RWPE2 (cell line): ENCODE data around the gene SEMA5B.

Experiments used
- ATAC-seq: fragments of 200-7000 bp; cut with Tn5 transposase; 3 replicates; pipeline ENCODE4 v1.9.1; 2021; ENCODE audit warnings: low read depth
- DNase-seq: peaks from one replicate; pipeline ENCODE4 v3.0.0-alpha.2; 2020; ENCODE audit warnings: low spot score
- H3K27ac ChIP-seq: fragments of 450-650 bp; 2 replicates; pipeline ENCODE4 v1.5.1; 2017; ENCODE audit warnings: mild to moderate bottlenecking; ENCODE audit not compliant: poor library complexity, severe bottlenecking
- H3K27me3 ChIP-seq: fragments of 250-450 bp; sonication (Bioruptor Pico); 2 replicates; pipeline ENCODE4 v1.5.1; 2021; ENCODE audit warnings: mild to moderate bottlenecking, moderate library complexity; ENCODE audit not compliant: insufficient read depth, poor library complexity, severe bottlenecking
- H3K36me3 ChIP-seq: fragments of 250-450 bp; sonication (Bioruptor Pico); 2 replicates; pipeline ENCODE4 v1.5.1; 2020; ENCODE audit warnings: low read depth, mild to moderate bottlenecking, moderate library complexity
- H3K4me1 ChIP-seq: fragments of 250-450 bp; sonication (Bioruptor Pico); 2 replicates; pipeline ENCODE4 v1.5.1; 2021; ENCODE audit warnings: mild to moderate bottlenecking, moderate library complexity; ENCODE audit not compliant: insufficient read depth, poor library complexity, severe bottlenecking
- H3K4me3 ChIP-seq: fragments of 250-450 bp; sonication (Bioruptor Pico); 2 replicates; pipeline ENCODE4 v1.5.1; 2021; ENCODE audit warnings: mild to moderate bottlenecking, moderate library complexity; ENCODE audit not compliant: severe bottlenecking
- H3K9me3 ChIP-seq: fragments of 250-450 bp; sonication (Bioruptor Pico); 2 replicates; pipeline ENCODE4 v1.5.1; 2021; ENCODE audit warnings: mild to moderate bottlenecking, moderate library complexity; ENCODE audit not compliant: severe bottlenecking
- TF ChIP-seq, protein P1 (sequence below): fragments of 450-650 bp; IDR thresholded peaks from one replicate; pipeline ENCODE4 v1.5.1; 2017; ENCODE audit warnings: mild to moderate bottlenecking, moderate library complexity; ENCODE audit not compliant: poor library complexity, severe bottlenecking

The SEMA5B gene

DNA sequence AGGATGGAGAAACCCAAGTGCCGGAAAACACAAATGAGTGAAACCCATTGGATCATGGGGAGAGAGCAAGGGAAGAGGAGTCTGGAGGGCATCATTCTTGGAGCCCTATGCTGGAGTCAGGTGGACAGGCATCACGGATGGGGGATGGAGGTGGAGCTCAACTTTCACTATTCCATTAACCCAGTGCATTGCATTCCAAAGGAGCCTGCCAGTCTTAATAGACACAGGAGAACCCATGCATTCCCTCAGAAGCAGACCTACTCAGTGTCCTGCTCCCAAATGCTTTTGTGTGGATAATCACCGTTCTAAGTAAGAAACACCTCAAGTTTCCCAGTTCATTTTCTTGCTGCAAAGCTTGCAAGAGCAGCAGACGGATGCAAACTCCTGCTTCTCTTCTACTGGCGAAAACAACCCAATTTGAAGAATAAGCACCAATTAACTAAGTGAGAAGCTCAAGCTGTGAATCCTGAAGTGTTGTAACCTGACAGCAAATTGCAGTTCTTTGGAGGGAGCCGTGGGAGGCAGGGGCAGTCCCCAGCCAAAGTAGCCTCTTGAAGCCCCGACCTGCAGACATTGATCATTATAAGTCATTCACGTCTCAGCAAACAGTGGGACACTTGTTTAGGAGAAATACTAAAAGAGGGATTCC is 25.3 kb downstream of the SEMA5B start:
- DNase-seq (no peak), ATAC-seq (no peak)
- Histone ChIP-seq H3K4me1 (no peaks in the 10 kb centered on the region), H3K9me3 (no peaks in the 10 kb centered on the region), H3K27me3 (no peaks in the 10 kb centered on the region), H3K36me3 (no peaks in the 10 kb centered on the region), H3K27ac (no peak overlapping the region), H3K4me3 (no peak overlapping the region)
- TF ChIP-seq, protein P1, sequence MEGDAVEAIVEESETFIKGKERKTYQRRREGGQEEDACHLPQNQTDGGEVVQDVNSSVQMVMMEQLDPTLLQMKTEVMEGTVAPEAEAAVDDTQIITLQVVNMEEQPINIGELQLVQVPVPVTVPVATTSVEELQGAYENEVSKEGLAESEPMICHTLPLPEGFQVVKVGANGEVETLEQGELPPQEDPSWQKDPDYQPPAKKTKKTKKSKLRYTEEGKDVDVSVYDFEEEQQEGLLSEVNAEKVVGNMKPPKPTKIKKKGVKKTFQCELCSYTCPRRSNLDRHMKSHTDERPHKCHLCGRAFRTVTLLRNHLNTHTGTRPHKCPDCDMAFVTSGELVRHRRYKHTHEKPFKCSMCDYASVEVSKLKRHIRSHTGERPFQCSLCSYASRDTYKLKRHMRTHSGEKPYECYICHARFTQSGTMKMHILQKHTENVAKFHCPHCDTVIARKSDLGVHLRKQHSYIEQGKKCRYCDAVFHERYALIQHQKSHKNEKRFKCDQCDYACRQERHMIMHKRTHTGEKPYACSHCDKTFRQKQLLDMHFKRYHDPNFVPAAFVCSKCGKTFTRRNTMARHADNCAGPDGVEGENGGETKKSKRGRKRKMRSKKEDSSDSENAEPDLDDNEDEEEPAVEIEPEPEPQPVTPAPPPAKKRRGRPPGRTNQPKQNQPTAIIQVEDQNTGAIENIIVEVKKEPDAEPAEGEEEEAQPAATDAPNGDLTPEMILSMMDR, result no peak

DNA sequence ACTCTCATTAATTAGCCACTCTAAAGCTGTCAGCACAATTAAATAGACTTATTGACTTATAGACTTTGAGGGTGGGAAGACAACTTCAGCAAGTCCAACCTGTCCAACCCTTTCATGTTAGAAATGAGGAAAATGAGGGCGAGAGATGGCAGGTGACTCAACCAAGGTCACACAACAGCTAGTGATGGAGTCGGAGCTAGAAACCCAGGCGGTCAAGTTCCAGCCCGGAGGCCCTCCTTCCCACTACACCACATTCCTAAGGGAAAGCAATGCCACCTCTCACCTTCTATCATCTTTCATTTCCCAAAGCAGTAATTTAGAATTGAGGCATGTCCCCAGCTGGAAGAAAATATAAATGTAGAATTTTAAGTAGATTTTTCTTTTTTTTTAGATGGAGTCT is 28.7 kb downstream of the SEMA5B start:
- no peaks in the 10 kb centered on the region for H3K4me1 ChIP-seq
- no peak overlapping the region for H3K27ac ChIP-seq
- DNase-seq, result no peak
- H3K36me3 ChIP-seq, result no peaks in the 10 kb centered on the region
- H3K4me3 ChIP-seq, result no peak overlapping the region
- H3K9me3 ChIP-seq, result no peaks in the 10 kb centered on the region
- no peak for ATAC-seq
- no peaks in the 10 kb centered on the region for H3K27me3 ChIP-seq
- TF ChIP-seq, protein P1, result no peak

DNA sequence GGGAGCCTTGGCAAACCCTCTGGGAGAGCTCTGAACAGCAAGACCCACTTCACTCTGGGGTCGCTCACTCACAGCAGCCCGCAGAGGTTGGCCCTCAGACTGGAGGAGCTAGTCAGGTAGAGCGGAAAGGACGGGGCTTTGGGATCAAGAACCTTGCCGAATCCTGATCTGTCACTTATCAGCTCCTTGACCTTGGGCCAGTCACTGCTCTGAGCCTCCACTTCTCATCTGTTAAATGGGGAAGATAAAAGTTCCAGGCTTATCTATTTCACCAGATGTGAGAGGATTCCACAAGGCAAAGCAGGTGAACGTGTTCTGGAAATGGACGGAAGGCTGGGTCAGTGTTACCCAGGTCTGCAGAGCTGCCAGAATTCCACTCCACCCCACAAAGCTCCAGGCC is 29.4 kb downstream of the SEMA5B start:
- H3K4me1 ChIP-seq, result no peaks in the 10 kb centered on the region

DNA sequence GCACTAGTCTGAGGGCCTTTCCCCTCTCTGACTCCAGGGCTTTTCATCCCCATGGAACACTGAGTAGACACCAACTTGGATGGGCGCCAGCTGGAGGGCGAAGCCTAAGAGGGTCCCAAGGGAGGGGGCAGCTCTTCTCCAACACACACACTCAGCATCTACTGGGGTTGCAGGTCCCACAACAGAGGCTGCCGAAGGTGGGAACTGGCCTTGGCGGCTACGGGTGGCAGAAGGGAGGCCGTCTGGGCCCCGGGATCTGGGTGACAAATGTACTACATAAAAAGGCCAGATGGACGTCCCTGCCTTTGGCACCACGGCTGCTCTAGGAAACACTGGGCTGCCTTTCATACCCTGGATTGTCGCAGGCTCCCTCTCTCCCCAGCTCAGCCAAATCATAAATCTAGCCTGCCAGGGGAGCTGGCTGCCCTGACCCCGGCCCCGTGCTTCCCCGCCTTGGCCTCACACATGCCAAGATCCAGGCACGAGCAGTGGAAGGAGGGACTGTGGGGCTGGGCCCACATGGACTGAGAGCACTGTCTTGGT is 31.5 kb downstream of the SEMA5B start:
- Histone ChIP-seq H3K9me3 (no peaks in the 10 kb centered on the region), H3K36me3 (no peaks in the 10 kb centered on the region), H3K27ac (no peak overlapping the region), H3K4me3 (no peak overlapping the region), H3K4me1 (no peaks in the 10 kb centered on the region), H3K27me3 (no peaks in the 10 kb centered on the region)
- no peak for ATAC-seq
- TF ChIP-seq, protein P1, result no peak
- DNase-seq, result no peak

More for the DNA sequence above, 29.4 kb downstream of the SEMA5B start:
- ATAC-seq (no peak), DNase-seq (no peak)
- Histone ChIP-seq H3K27ac (no peak overlapping the region), H3K9me3 (no peaks in the 10 kb centered on the region), H3K4me3 (no peak overlapping the region), H3K27me3 (no peaks in the 10 kb centered on the region), H3K36me3 (no peaks in the 10 kb centered on the region)
- TF ChIP-seq, protein P1, result no peak

DNA sequence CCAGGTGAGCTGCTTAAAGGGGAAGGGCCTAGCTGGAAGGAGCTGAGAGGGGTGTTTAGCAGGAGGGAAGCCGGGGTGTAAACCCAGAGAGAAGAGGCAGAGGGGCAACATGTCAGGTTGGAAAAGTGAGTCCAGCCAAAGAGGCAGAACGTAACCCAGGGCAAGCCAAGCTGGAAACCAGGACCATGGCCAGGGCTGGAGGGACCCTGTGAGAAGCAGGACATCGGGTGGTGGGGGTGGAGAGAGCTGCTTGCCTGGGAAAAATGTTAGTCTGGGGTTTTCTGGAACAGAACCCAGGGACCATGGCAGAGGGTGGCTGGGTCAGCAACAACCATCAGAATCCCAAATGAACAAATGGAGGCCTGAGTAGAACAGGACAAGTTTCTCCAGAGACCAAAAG is 32.6 kb downstream of the SEMA5B start:
- Histone ChIP-seq H3K27me3 (no peaks in the 10 kb centered on the region), H3K36me3 (no peaks in the 10 kb centered on the region), H3K9me3 (no peaks in the 10 kb centered on the region), H3K4me3 (no peak overlapping the region), H3K27ac (no peak overlapping the region), H3K4me1 (no peaks in the 10 kb centered on the region)
- no peak for ATAC-seq
- TF ChIP-seq, protein P1, result no peak
- no peak for DNase-seq
